AG09319 (cell line): ENCODE results near the gene SERTM1.

ENCODE experiments used
- DNase-seq: peaks from one replicate; pipeline ENCODE4 v3.0.0-alpha.2; 2010; ENCODE audit warnings: low read depth; ENCODE audit errors: extremely low read depth
- TF ChIP-seq, protein P1 (sequence below): IDR thresholded peaks from 2 replicates; pipeline ENCODE4 v1.5.1; 2011; ENCODE audit warnings: low read depth, mild to moderate bottlenecking, inconsistent platforms, low read length, moderate library complexity

The SERTM1 gene

DNA sequence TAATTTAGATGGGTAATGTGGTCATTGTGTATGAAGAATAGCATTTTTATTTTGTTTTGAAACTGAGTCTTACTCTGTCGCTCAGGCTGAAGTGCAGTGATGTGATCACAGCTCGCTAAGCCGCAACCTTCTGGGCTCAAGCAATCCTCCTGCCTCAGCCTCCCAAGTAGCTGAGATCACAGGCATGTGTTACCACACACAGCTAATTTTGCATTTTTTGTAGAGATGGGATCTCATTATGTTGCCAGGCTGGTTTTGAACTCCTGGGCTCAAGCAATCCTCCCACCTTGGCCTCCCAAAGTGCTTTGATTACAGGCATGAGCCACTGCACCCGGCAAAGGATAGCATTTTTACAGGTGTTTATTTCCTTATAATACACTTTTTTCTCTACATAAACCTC, 36.6 kb downstream of the SERTM1 start:
- DNase-seq, result no peak
- TF ChIP-seq, protein P1, sequence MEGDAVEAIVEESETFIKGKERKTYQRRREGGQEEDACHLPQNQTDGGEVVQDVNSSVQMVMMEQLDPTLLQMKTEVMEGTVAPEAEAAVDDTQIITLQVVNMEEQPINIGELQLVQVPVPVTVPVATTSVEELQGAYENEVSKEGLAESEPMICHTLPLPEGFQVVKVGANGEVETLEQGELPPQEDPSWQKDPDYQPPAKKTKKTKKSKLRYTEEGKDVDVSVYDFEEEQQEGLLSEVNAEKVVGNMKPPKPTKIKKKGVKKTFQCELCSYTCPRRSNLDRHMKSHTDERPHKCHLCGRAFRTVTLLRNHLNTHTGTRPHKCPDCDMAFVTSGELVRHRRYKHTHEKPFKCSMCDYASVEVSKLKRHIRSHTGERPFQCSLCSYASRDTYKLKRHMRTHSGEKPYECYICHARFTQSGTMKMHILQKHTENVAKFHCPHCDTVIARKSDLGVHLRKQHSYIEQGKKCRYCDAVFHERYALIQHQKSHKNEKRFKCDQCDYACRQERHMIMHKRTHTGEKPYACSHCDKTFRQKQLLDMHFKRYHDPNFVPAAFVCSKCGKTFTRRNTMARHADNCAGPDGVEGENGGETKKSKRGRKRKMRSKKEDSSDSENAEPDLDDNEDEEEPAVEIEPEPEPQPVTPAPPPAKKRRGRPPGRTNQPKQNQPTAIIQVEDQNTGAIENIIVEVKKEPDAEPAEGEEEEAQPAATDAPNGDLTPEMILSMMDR, result no peak

- TF ChIP-seq, protein P1, result no peak
- DNase-seq, result no peak
These were observed 38.5 kb downstream of the SERTM1 start for GRCh38 chr13:36712290-36712689.

- peak; percentile 23 for DNase-seq
- TF ChIP-seq, protein P1, result no peak
These were observed 39.0 kb downstream of the SERTM1 start for GRCh38 chr13:36712770-36713169.

DNA sequence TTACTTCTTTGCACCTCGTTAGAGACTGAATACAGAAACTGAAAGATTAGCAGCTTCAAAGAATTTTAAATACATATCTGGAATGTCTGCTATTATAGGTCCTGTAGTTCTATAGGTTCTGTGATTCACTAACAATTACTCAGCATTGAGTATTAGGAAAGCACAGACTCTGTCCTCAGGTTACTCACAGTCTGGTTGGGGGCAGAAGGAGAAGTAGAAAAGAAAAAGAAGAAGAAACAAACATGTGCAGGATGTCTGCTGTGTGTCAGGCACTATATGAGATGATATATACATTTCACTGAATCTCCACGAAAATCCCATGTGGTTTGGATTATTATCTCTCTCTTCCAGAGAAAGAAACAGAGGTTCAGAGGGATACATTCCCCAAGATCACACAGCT, 40.1 kb downstream of the SERTM1 start:
- DNase-seq, result no peak
- TF ChIP-seq, protein P1, result no peak

DNA sequence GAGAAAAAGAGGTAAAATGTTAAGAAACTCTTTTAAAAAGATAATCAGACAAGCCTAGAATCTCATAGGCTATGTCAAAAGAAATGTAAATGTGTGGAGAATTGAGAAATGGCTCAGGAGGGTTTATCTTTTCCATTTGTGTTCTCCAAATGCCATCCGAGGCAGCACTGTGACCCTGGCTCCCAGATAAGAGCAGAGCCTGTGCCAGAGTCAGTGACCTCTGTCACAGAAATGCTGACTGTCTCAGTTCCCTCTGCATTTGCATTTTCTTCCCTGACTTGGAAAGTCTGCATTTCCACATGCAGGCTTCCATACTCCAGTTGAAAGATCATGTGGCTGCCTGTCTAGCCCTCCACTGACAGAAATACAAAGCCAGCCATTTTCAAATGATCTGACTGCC, 42.0 kb downstream of the SERTM1 start:
- TF ChIP-seq, protein P1, result no peak
- no peak for DNase-seq

DNA sequence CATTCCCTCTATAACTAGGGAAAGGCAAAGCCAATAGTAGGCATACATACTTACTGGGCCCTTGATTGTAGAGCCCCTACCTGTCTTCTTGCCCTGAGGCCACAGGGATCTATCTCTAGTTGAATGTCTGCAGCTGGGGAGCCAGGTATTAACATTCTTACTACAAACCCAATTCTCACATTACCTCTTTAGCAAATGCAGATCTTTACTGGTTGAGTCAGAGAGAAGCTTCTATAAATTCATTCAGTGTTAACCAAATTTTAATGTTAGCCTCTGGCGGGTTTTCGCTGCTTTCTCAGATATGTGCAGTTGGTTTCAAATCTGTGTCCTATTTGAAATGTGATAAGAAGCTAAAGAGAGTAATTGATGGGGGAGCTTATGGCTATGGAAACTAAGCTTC, 43.2 kb downstream of the SERTM1 start:
- no peak for DNase-seq
- TF ChIP-seq, protein P1, result no peak

DNA sequence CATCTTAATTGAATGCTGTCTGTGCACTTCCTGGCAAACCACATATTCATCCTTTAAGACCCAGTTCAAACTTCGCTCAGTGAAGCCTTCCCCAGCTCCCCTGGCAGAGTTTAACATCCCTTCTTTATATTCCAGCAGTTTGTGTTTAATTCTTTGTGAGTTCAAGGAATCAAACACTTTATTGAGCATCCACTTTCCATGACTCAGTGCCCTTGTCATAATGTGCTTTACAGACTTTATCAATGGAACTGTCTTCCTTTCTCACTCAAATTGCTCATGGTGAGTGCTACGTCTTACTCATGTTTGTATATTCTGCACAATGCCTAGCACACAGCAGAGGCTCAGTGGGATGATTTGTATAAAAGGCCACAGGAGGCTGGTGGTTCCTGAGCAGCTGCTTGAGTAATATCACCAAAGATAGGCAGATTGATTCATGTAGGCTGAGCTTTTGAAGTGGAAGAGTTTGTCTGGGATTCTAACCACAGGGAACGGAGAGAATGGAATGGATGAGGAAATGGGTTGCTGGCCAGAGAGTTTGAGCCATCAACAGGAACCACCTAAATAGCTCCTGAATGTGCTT, 44.2 kb downstream of the SERTM1 start:
- no peak for DNase-seq

More for the DNA sequence above, 44.2 kb downstream of the SERTM1 start:
- TF ChIP-seq, protein P1, result no peak
